Pulmonary artery endothelial cell (primary cell): ENCODE measurements around the gene SSTR4. TPM values are rescaled to one million over a fixed set of nuclear protein-coding genes. Genes with fewer than 3 reads are reported as not detected.
A peak's percentile ranks its signal among the peaks of the same experiment; 100 is the strongest.

ENCODE experiments used
- DNase-seq: peaks from one replicate; pipeline ENCODE4 v3.0.0-alpha.2; 2011; ENCODE audit warnings: low read depth, low spot score
- total RNA-seq: library from RNA; depleted of rRNA; stranded (reverse); fragments of >200 nt; gene quantifications from 2 replicates; pipeline ENCODE4 v1.2.3, GENCODE V29; 2014

The SSTR4 gene
- total RNA-seq, 1 donor from 2014 or later = not detected

DNA sequence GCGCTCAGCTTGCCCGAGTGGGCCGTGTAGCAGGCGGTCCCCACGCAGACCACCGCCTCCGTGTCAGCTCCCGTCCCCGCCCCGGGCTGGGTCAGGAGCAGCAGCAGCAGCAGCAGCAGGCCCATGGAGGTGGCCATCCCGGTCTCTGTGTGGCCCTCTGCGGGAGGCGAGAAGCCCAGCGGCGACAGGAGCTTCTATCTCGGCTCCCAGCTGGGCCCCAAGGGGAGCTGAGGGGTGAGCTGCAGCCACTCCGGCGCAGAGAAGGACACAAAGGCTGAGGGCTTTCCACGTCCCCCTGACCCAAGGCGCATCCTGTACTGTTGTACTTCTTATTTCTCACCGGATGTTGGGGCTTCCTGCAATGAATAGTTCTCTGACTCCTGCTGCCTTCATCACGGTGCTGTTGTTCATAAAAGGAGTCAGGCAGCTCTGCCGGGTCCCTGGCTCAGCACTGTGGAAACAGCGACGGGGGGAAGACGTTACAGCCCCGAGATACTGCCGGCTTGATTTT lies 51.0 kb downstream of the SSTR4 start, which contains the start of gene CD93:
TSS of gene CD93 (minus strand) at position 269 of the 511 bp plus-strand sequence. CDS start at position 137, 132 bp downstream.
- DNase-seq = peak; percentile 92

DNA sequence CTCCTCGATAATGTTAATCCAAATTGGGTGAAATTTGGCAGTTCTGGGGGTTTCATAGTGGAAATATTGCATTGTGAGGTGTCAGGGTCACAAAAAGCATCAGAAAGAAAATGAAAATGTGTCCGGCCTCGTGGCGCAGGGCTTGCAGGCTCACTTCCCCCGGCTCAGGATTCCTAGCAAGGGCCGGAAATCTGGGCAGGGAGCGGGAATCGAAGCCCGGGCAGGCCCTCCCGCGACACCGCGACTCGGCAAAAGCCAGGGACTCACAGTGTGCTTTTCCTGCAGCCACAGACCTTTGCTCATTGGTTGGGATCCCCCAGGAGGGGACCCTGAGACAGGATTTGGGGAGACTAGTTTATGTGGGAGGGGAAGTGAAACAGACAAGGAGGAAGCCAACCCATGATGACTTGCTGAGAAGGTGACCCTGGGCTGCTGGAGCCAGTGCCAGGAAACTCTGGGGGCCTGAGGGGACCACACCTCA lies 51.9 kb downstream of the SSTR4 start:
- DNase-seq = no peak

DNA sequence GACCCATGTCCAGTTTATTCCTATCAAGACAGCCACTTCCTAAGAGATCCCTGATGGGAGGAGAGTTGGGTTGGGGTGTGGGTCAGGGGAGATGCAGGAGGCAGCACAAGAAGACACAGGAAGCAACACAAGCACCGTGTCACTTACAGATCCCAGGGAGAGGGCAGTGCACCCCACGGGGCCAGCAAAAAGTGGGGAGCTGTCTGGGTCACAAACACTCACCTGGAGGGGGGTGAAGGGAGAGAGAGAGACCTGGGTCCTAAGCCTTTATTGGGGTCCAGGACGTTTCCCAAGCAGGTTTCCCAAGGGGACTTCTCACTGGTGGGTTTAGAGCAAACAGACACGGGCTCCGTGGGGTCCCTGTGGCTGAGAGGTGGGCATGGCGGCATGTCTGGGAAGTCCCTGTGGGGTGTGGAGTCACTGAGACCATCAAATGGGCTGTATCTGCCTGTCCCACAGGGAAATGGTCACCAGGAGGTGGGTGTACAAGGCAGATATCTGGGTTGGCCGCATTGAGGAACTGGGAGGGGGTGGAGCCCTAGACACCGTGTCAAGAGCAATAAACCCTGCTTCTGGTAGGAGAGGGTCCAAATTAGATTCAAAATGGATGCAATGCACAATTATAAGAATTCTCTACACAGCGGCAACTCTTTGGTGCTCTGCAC lies 52.6 kb downstream of the SSTR4 start:
- DNase-seq = no peak

Other genes with a start within 250 kb of the SSTR4 start
- gene THBD, start 14.4 kb downstream of the SSTR4 start, total RNA-seq = 104 and 139 TPM in 2 replicates
- gene CD93, start 51.0 kb downstream of the SSTR4 start, total RNA-seq = 312 and 553 TPM in 2 replicates